T47D (cell line): ENCODE data around the gene RNF157.
A peak's percentile ranks its signal among the peaks of the same experiment; 100 is the strongest.

Experiments used
- DNase-seq, 2 experiments: peaks; one replicate each; pipeline versions ENCODE4 v3.0.0 to v3.0.0-alpha.2; 2011 to 2012; ENCODE audit warnings: low read depth in 1 of 2, low spot score in 1 of 2
- JUND ChIP-seq: IDR thresholded peaks from 2 replicates; pipeline ENCODE4 v1.6.1; 2012; ENCODE audit warnings: low read depth
- in situ Hi-C: cut with HindIII; loops from 2 replicates; pipeline ENCODE4 v1.10.0; 2016; ENCODE audit warnings: low sequenced_read_pairs, low pct_unique_long_range_greater_than_20kb

The RNF157 gene

DNA sequence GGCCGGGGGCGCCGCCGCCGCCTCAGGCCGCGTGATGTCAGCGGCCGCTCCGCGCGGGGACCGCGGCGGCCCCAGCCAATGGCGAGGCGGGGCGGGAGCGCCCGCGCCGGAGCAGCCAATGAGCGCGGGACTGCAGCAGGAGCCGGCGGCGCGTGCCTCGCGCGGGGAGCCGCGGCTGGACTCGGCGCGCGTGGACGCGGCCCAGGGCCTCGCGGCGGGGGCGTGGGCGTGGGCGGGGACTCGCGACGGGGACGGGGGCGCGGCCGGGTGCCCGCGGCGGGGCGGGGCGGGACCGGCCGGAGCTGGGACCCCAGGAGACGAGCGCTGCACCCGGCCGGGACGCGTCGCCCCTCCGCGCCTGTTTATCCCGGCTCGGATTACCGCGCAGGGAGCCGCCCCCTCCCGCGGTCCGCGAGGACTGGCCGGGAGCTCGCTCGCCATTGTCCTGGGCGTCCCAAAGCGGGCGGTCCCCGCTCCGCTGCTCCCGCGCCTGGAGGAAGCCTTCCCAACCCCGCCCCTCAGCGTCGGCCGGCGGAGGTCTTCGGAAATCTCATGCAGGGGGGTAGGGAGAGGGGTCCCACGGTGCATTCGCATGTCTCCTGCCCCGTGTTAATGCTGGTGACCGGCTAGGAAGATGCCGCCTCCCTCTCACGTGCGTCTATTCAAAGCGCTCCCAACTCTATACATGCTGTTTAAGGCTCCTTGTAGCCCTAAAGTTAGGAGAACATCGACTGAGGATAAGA lies at the start of gene RNF157:
RNF157 (minus strand) TSS at position 33 of the 743 bp plus-strand sequence. CDS start 253 bp downstream, outside the sequence.
- no peak for TF ChIP-seq JUND
- in situ Hi-C loops = no loop called here
- peak; percentile 77 to 95 for DNase-seq

DNA sequence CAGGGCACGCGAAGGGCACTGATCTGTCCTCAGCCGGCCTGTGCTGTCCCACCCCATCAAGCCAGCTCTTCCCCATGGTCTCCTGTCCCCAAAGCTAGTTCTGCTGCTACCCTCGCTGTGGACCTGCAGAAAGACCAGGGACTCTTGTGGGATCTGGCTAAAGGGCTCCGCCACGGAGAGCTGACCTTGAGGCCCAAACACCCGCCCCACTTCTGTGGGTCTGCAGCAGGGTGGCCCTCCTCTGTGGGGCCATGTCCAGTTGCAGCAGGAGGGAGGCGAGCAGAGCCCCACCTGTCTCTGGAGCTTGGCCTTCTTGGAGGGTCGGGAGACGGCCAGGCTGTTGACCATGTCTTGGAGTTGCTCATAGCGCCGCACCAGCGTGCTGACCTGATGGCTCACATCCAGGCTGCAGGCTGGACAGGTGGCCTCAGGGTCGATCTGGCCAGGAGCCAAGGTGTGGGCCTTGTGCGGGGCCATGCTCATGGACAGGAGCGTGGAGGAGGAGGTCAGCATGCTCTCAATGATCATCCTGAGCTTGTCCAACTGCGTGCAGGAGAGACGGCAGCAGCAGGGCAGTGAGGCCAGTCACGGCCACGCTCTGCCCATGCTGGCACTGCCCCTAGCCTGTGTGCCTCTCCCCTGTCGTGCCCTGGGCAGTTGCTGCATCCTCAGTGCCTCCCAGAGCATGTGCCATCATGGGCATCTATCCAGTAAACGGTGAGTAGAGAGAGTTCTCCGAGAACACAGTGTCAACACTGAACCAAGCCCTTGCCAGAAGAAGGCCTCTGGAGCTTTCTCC lies 41.5 kb upstream of the RNF157 start:
- no peak for TF ChIP-seq JUND
- in situ Hi-C loops = no loop called here
- no peak for DNase-seq

DNA sequence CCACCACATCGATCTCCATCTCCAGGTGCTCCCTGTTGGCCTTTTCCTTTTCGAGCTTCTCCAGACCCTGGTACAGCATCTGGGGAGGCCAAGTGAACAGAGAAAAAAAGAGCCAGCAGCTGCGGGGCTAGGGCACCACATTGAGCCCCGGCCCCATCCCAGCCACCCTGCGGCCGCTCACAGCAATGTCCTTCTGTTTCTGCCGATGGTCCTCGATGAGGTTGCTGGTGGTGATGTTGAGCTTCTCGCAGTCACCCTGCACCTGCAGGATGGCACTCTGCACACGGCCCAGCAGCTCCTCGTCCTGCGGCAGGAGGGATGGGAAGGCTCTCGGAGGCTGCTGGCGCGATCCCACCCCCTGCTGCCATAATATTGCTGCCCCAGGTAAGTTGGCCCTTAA lies 40.4 kb upstream of the RNF157 start:
- in situ Hi-C loops = no loop called here
- DNase-seq = no peak
- no peak for TF ChIP-seq JUND

DNA sequence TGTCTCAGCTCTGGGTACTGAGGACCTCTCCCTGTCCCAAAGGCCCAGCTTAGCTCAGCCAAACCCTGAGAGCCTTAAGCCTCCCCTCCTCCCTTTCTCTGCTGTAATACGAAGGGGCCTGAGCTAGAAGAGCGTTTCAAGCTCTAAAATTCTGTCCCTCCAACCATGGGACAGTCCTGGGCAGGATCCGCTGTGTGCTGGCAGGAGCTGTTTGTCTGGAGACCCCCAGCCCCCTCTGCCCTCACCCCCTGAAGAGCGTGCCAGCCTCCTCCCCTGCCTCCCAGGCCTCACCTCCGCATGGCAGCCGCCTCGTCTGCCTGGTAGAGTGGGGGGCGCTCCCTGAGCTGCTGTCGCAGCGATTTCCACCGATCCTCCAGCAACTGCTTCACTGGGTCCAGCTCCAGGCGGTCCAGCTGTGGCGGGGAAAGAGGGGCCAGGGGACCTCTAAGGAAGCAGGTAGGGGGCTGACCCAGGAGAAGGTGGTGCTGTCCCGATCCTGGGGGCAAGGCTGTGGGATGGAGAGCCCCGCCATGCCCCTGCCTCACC lies 39.5 kb upstream of the RNF157 start:
- in situ Hi-C loops = no loop called here
- no peak for DNase-seq
- no peak for TF ChIP-seq JUND

DNA sequence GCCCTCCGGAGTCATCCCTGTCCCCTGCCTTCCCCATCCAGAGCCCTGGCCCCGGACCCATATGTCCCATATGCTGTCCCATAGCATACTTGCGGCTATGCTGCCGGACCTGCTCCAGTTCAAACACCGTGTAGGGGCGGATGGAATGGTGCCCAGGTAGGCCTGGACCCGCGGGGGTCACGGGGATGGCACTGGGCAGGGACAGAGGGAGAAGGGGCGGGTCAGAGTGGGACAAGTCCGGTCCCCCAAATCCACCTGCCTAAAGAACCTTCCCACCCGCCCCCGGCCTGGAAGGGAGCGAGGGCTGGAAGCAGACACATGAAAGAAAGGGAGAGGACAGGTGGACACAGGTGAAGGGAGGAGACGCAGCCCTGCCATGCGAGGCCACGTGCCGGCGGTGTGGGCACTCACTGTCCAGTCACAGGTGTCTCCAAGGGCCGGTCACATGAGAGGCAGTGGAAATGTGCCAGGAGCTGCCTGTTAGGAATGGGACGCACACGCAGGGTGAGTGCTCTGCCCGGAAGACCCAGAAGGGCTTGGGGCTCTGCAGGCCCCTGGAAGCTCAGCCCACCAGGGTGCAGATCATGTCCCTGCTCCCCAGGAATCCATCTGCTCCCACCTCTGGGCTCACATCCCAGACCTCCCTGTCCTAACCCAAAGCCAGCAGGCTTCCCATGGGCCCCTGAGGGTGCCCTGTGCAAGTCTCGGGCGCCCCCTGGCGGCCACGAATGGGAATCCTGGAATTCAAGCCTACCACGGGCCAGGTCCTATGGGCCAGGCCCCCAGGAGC lies 38.9 kb upstream of the RNF157 start:
- in situ Hi-C loops = no loop called here
- no peak for TF ChIP-seq JUND
- peak; percentile 88 to 97 for DNase-seq

DNA sequence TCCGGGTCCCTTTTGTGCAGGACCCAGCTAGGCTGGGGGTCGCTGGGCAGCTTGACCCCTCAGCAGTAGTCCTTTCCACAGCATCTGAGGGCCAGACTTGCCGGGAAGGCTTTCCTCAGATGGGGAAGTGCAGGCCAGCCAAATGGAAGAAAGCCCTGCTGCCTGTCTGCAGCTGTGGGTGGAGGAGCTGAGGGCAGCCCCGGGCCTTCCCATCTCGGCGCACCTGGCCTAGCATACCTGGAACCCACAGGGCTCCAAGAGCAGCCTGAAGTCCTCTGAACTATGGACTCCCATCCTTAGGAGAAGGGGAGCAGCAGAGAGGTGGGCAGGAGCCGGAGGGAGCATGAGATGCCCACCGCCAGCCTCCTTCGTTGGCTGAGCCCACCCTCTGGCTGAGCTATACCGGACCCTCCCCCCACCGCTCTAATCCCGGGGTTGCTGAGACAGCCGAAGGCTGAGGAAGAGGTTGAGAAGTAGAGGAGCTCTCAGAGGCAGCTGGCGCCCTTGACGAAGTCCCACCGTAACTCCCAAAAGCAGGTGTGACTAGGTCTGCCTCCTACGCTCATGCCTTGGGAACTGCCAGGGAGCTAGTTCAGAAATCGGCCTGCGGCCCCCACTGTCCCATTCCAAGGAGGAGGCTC lies 38.1 kb upstream of the RNF157 start:
- in situ Hi-C loops = no loop called here
- no peak for TF ChIP-seq JUND
- no peak for DNase-seq

DNA sequence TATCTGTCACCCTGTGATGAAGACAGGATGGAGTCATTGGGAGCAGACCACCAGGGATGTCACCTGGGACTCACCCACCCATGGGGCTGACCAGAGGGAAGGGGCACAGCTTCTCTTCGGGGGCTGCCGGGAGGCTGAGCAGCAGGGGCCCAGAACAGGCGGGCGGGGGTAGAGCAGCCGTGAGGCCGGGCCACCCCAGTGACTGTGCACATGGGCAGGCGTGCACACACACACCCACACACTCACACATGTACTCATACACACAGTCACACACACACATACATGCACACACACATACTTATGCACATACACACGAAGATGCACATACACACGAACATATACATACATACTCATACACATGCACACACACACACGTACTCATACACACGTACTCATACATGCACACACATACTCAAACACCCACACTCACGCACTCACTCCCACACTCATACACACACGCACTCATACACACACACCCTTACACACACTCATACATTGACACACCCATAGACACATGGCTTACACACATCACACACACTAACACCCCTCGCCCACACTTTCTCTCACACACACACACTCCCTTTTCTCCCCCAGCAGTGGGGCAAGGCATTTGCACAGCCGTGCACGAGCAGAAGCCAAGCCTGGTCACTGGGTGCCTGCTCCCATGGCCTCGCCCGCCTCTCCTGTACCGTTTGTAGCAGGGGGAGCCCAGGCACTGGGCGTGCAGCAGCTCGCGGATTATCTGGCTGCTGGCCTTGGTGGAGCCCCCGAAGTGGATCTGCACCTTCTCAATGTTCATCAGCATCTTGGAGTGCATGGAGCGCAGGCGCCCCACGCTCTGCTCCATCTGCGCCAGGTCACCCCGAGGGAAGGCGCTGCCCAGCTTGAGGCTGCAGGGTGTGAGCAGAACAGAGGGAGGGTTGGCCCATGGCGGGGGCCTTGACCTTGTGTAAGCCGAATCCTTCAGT lies 37.3 kb upstream of the RNF157 start:
- TF ChIP-seq JUND = no peak
- DNase-seq = no peak
- in situ Hi-C loops = no loop called here

DNA sequence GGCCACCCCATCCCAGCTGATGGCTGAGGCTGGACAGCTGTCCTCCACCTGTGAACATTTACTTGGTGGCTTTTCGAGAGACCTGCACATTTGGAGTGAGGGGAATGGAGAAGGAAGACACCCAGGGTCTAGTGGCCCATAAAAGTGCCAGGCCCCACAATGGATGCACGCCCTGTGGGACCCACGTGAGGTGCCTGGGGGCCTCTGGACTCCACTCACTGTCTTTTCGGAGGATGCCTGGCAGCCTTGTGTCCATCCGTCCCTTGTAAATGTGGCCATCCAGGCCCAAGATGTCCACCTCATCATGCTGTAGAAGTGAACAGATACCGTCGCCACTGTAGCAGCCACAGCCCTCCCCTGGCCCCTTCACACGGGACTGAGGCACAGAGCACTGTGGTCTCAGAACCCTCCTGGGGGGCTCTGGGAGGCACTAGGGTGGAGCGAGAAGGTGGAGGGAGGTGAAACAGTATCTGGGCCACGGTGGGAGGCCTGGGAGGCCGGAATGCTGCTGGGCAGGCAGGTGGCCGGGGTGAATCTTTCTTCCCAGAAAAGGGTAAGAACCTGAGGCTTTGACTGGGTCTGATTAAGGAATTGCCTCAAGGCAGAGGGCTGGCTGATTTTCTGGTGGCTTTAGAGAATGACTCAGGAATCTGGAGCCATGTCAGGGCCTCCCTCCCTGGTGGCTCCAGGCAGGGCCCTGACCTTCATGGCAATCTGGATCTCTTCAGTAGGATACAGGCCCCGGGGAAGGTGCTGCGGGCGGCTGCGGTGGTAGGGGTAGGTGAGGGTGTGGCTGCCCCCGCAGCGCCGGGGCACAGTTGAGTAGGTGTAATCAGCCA lies 36.4 kb upstream of the RNF157 start:
- no peak for DNase-seq

DNA sequence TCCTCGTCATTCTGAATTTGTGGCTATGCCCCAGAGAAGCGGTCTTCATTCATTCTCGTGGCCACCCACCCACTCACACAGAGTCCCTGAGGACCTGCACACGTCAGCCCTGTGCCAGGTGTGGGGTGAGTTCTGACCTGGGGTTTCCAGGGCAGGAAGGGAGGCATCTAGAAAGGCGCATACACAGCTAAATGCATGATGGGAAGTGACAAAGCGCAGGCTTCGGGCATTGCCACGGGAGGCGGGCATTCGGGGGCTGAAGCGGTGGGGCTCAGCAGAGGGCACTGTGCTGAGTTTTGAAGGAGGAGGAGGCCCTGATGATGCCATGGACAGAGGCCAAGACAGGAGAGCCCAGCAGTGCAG lies 35.8 kb upstream of the RNF157 start:
- in situ Hi-C loops = no loop called here
- TF ChIP-seq JUND = no peak
- no peak for DNase-seq

More for the DNA sequence above, 36.4 kb upstream of the RNF157 start:
- TF ChIP-seq JUND = no peak
- in situ Hi-C loops = no loop called here

DNA sequence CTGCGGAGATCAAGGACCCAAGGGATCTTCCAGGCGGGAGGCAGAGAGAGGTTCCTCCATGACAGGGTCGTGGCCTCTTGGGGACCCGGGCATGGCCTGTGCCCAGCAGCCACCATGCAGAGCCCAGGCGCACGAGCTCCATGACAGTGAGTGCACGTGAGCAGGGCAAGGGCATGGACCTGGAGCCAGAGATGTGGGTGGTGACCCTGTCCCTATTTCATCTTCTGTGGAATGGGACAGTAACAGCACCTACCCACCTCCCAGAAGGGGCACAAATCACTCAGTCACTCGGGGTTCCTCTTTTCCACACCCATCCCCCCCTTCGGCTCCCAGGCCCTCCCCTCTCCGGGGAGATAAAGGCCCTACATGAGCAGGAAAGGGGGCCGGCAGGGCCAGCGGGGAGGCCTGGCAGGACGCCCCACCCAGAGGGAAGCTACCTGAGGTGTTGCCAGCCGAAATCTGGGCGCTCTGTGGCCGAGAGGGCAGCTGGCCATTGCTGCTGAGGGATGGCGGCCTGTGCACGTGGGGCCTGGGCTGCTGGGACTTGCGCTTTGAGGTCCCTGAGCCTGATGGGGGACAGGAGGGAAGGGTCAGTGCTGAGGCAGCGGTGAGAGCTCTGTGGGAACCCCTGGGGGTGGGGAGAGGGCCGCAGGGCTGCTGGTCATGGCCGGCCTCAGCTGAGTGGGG lies 35.2 kb upstream of the RNF157 start:
- TF ChIP-seq JUND = no peak
- DNase-seq = no peak
- in situ Hi-C loops = no loop called here
